Progenitor cell of endocrine pancreas (in vitro differentiated cells): ENCODE results near the gene PRSS38. TPM values are rescaled to one million over a fixed set of nuclear protein-coding genes. Genes with fewer than 3 reads are reported as not detected.
"Not testable (repeated sequence)": the region's sequence is repeated elsewhere in the genome, so short reads cannot be mapped to it uniquely, and the experiment has no call there.

Experiments used
- DNase-seq: peaks from one replicate; pipeline ENCODE4 v3.0.0; 2021; ENCODE audit warnings: low spot score; ENCODE audit not compliant: unreplicated experiment
- H3K27ac Mint-ChIP-seq: 2 replicates; pipeline ENCODE4 v1.8.0; 2021; ENCODE audit warnings: mild to moderate bottlenecking, moderate library complexity, mixed read lengths
- H3K27me3 Mint-ChIP-seq: 2 replicates; pipeline ENCODE4 v1.8.0; 2021; ENCODE audit warnings: mixed read lengths
- H3K36me3 Mint-ChIP-seq: 2 replicates; pipeline ENCODE4 v1.8.0; 2022; ENCODE audit warnings: mixed read lengths; ENCODE audit not compliant: insufficient read depth
- H3K4me1 Mint-ChIP-seq: 2 replicates; pipeline ENCODE4 v1.8.0; 2021; ENCODE audit warnings: low read depth, mixed read lengths
- H3K4me3 Mint-ChIP-seq: 2 replicates; pipeline ENCODE4 v1.8.0; 2021; ENCODE audit warnings: low read depth, mild to moderate bottlenecking, moderate library complexity, mixed read lengths
- H3K9me3 Mint-ChIP-seq: 2 replicates; pipeline ENCODE4 v1.8.0; 2021; ENCODE audit warnings: low read depth, mixed read lengths
- total RNA-seq: library from RNA; stranded (reverse); gene quantifications from 2 replicates; pipeline ENCODE4 v1.2.1, GENCODE V29; 2021
- TF ChIP-seq, protein P1 (sequence below): fragments of 200-600 bp; sonication (generic); IDR thresholded peaks from one replicate; pipeline ENCODE4 v1.5.0; 2021; ENCODE audit warnings: antibody characterized with exemption, mild to moderate bottlenecking; ENCODE audit not compliant: unreplicated experiment

The PRSS38 gene
- total RNA-seq, 1 donor from 2014 or later: not detected

GRCh38 chr1:227864882-227865281, 49.4 kb downstream of the PRSS38 start:
- no peak for DNase-seq
- no peaks in the 10 kb centered on the region for H3K4me1 Mint-ChIP-seq
- H3K27me3 Mint-ChIP-seq: peaks cover 23% of the 10 kb centered on the region
- H3K9me3 Mint-ChIP-seq: peaks cover 8% of the 10 kb centered on the region
- H3K4me3 Mint-ChIP-seq: no peak overlapping the region
- TF ChIP-seq, protein P1, sequence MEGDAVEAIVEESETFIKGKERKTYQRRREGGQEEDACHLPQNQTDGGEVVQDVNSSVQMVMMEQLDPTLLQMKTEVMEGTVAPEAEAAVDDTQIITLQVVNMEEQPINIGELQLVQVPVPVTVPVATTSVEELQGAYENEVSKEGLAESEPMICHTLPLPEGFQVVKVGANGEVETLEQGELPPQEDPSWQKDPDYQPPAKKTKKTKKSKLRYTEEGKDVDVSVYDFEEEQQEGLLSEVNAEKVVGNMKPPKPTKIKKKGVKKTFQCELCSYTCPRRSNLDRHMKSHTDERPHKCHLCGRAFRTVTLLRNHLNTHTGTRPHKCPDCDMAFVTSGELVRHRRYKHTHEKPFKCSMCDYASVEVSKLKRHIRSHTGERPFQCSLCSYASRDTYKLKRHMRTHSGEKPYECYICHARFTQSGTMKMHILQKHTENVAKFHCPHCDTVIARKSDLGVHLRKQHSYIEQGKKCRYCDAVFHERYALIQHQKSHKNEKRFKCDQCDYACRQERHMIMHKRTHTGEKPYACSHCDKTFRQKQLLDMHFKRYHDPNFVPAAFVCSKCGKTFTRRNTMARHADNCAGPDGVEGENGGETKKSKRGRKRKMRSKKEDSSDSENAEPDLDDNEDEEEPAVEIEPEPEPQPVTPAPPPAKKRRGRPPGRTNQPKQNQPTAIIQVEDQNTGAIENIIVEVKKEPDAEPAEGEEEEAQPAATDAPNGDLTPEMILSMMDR: no peak
- no peaks in the 10 kb centered on the region for H3K36me3 Mint-ChIP-seq
- no peak overlapping the region for H3K27ac Mint-ChIP-seq

- Mint-ChIP-seq H3K9me3 (peaks cover 8% of the 10 kb centered on the region), H3K4me3 (no peak overlapping the region), H3K27me3 (peaks cover 24% of the 10 kb centered on the region), H3K4me1 (no peaks in the 10 kb centered on the region), H3K27ac (no peak overlapping the region), H3K36me3 (no peaks in the 10 kb centered on the region)
- TF ChIP-seq, protein P1: no peak
- DNase-seq: no peak
These were observed 53.9 kb downstream of the PRSS38 start for GRCh38 chr1:227869279-227869842.

GRCh38 chr1:227869851-227870305, 54.4 kb downstream of the PRSS38 start:
- no peak for DNase-seq
- H3K4me3 Mint-ChIP-seq: no peak overlapping the region
- H3K36me3 Mint-ChIP-seq: no peaks in the 10 kb centered on the region
- H3K27ac Mint-ChIP-seq: no peak overlapping the region
- peaks cover 27% of the 10 kb centered on the region for H3K27me3 Mint-ChIP-seq
- no peaks in the 10 kb centered on the region for H3K4me1 Mint-ChIP-seq
- TF ChIP-seq, protein P1: no peak
- H3K9me3 Mint-ChIP-seq: peaks cover 3% of the 10 kb centered on the region

- no peak for DNase-seq
- Mint-ChIP-seq H3K9me3 (no peaks in the 10 kb centered on the region), H3K27ac (no peak overlapping the region), H3K4me1 (no peaks in the 10 kb centered on the region), H3K27me3 (peaks cover 31% of the 10 kb centered on the region), H3K4me3 (no peak overlapping the region), H3K36me3 (no peaks in the 10 kb centered on the region)
- TF ChIP-seq, protein P1: no peak
These were observed 54.9 kb downstream of the PRSS38 start for GRCh38 chr1:227870366-227870765.

DNA sequence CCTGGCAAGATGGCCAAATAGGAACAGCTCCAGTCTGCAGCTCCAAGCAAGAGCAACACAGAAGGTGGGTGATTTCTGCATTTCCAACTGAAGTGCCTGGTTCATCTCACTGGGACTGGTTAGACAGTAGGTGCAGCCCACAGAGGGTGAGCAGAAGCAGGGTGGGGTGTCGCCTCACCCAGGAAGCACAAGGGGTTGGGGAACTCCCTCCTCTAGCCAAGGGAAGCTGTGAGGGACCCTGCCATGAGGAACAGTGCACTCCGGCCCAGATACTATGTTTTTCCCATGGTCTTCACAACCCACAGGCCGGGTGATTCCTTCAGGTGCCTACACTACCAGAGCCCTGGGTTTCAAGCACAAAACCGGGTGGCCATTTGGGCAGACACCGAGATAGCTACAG, 56.4 kb downstream of the PRSS38 start:
- not testable (repeated sequence) for H3K4me3 Mint-ChIP-seq, H3K9me3 Mint-ChIP-seq, H3K27ac Mint-ChIP-seq, H3K36me3 Mint-ChIP-seq, H3K4me1 Mint-ChIP-seq, DNase-seq
- peaks cover 28% of the 10 kb centered on the region for H3K27me3 Mint-ChIP-seq

GRCh38 chr1:227877810-227878209, 62.3 kb downstream of the PRSS38 start:
- not testable (repeated sequence) for H3K4me3 Mint-ChIP-seq, H3K36me3 Mint-ChIP-seq, H3K9me3 Mint-ChIP-seq, H3K27ac Mint-ChIP-seq, H3K4me1 Mint-ChIP-seq, DNase-seq
- peaks cover 49% of the 10 kb centered on the region for H3K27me3 Mint-ChIP-seq
